Activated T-cell treated with anti-CD3 and anti-CD28 coated beads for 48 hours (primary cell): ENCODE data around the gene DYNLT5.
"Not testable (repeated sequence)": the region's sequence is repeated elsewhere in the genome, so short reads cannot be mapped to it uniquely, and the experiment has no call there.

ENCODE experiments used
- DNase-seq: peaks from one replicate; pipeline ENCODE4 v3.0.0-alpha.2; 2020; ENCODE audit warnings: low read depth

DYNLT5 gene

GRCh38 chr1:66750577-66750976 lies 1.7 kb upstream of the DYNLT5 start:
- no peak for DNase-seq

GRCh38 chr1:66751160-66751559 lies 1.1 kb upstream of the DYNLT5 start:
- DNase-seq = no peak

GRCh38 chr1:66752671-66753371 lies 562 bp downstream of the DYNLT5 start:
- no peak for DNase-seq

- DNase-seq = no peak
Observed at GRCh38 chr1:66757722-66758240, 5.5 kb downstream of the DYNLT5 start.

- no peak for DNase-seq
Observed at GRCh38 chr1:66758241-66758755, 6.0 kb downstream of the DYNLT5 start.

- no peak for DNase-seq
Observed at GRCh38 chr1:66760506-66760905, 8.2 kb downstream of the DYNLT5 start.

- no peak for DNase-seq
Observed at GRCh38 chr1:66761221-66761620, 9.0 kb downstream of the DYNLT5 start.

GRCh38 chr1:66764994-66765578 lies 12.8 kb downstream of the DYNLT5 start:
- DNase-seq = peak; percentile 13

- no peak for DNase-seq
Observed at GRCh38 chr1:66767626-66768025, 15.4 kb downstream of the DYNLT5 start.

GRCh38 chr1:66768965-66769364 lies 16.7 kb downstream of the DYNLT5 start:
- DNase-seq = no peak

GRCh38 chr1:66769512-66770229 lies 17.4 kb downstream of the DYNLT5 start:
- DNase-seq = no peak

- no peak for DNase-seq
Observed at GRCh38 chr1:66770240-66770639, 18.0 kb downstream of the DYNLT5 start.

GRCh38 chr1:66770694-66771093 lies 18.4 kb downstream of the DYNLT5 start:
- DNase-seq = no peak

- no peak for DNase-seq
Observed at GRCh38 chr1:66773227-66773626, 21.0 kb downstream of the DYNLT5 start.

- no peak for DNase-seq
Observed at GRCh38 chr1:66774438-66774837, 22.2 kb downstream of the DYNLT5 start.

GRCh38 chr1:66775646-66776045 lies 23.4 kb downstream of the DYNLT5 start:
- DNase-seq = no peak

- DNase-seq = no peak
Observed at GRCh38 chr1:66777831-66778230, 25.6 kb downstream of the DYNLT5 start.

GRCh38 chr1:66778266-66778665 lies 26.0 kb downstream of the DYNLT5 start:
- DNase-seq = no peak

GRCh38 chr1:66778969-66779368 lies 26.7 kb downstream of the DYNLT5 start:
- no peak for DNase-seq

GRCh38 chr1:66779475-66780078 lies 27.3 kb downstream of the DYNLT5 start:
- DNase-seq = no peak

- DNase-seq = not testable (repeated sequence)
Observed at GRCh38 chr1:66785800-66786199, 33.5 kb downstream of the DYNLT5 start.

- no peak for DNase-seq
Observed at GRCh38 chr1:66787641-66788040, 35.4 kb downstream of the DYNLT5 start.
